SW480 (cell line): ENCODE results near the gene TMEM61.
"Not testable (repeated sequence)": the region's sequence is repeated elsewhere in the genome, so short reads cannot be mapped to it uniquely, and the experiment has no call there.

ENCODE experiments used
- DNase-seq: peaks from one replicate; pipeline ENCODE4 v3.0.0-alpha.2; 2016; ENCODE audit warnings: low spot score

The TMEM61 gene

DNA sequence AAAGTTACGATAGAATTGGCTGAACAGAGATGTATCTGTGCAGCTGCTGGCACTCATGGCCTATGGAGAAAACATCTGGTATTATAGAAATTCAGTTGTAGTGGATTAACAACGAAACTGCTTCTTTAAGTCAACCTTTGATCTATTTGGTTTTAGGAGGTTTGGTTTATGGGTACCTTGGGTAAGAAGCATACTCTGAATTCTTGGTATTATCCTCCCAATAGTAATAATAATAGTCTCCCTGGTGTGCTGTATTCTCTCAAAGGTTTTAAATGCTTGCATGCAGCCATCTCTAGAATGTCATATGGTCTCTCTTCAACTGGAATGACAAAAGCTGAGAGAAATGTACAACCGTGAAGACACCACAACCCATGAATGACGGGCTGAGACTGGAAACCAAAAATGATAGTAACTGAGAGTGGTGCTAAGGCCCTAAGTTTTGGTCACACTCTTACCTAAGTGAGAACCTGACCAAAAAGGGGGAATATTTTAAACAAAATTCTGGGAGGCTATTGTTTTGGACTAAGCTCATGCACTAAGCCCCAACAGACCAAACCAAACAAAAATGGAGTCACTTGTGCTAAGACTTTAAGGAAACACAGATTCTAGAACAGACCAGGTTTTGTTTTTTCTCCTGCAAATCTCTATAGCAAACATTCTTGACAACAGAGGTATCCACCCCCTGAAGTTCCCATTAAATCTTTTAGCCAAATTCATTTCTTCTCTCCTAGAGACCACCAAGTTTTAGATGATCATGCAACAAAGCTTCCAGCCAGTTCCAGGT is 17.6 kb upstream of the TMEM61 start:
- no peak for DNase-seq

DNA sequence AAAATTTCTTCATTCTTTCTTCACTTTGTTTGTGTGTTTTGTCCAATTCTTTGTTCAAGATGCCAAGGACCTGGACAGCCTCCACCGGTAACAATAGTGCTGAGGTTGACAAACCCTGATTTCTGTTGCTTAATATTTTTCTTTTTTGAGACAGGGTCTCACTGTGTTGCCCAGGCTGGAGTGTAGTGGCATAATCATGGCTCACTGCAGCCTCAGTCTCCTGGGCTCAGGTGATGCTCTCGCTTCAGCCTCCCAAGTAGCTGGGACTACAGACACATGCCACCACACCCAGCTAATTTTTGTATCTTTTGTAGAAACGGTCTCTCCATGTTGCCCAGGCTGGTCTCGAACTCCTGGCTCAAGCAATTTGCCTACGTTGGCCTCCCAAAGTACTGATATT is 16.6 kb upstream of the TMEM61 start:
- DNase-seq = not testable (repeated sequence)

DNA sequence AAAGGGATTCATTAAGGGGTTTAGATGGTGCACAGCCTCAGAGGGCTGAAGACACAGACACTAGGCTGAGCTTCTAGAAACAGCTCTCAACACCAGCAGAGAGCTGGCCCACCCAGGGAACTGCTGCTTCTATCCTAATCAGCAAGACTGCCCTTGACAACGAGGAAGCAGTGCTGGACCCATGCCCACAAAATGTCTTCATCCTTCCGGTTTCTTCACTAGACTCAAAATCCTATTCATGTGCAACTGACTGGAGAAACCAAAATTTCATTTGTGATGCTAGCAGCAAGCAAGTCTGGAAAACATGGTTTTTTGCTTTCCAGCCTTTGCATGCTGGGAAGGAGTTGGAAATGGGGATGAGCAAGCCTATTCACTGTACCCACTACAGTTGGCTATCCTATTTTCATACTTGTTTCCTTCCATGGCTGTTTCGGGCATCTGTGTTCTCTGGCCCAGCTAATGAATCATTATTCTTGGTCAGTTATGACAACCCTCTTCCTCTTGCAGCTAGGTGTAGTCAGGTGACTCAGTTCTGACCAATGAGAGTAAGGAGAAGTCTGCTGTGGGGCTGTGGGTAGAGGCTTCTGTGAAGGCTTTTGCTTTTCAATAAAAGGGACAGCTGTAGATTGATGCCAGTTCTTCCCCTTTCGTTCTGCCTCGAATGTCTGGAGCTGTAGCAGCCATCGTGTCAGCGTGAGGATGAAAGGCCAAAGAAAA is 14.6 kb upstream of the TMEM61 start:
- peak; percentile 58 for DNase-seq

DNA sequence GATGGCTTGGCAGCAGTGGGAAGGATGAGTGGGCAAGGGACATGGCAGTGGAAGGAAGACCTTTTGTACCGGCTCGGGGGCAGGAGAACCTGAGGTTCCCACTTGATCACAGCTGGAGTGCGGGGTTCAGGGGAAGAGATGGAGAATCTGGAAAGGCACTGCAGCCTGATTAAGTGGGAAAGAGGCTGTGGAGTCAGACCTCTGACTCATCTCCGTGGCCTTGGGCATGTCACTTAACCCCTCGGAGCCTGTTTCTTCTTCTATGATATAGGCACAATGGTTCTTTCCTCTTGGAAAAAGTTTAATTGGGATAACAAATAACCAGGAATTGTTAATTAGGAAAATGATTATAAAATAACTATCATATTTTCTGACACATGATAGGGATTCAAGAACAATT is 13.1 kb upstream of the TMEM61 start:
- no peak for DNase-seq

DNA sequence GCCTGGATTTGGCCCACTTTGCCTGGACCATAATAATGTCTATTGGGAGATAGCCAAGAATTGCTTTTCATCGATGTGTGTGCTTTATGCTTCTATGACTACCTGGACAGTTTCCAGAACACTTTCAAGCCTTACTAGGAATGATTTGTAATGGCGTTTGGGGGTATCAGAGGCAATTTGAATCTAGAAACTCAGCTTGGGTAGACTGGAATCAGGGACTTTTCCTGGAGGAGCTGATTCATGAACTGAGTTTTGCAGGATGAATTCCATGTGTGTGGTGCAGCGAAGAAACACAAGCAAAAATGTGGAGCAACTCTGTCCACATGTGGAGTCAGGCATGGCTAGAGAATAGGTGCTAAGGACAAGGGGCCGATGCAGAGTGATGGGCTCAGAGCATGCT is 11.9 kb upstream of the TMEM61 start:
- no peak for DNase-seq

DNA sequence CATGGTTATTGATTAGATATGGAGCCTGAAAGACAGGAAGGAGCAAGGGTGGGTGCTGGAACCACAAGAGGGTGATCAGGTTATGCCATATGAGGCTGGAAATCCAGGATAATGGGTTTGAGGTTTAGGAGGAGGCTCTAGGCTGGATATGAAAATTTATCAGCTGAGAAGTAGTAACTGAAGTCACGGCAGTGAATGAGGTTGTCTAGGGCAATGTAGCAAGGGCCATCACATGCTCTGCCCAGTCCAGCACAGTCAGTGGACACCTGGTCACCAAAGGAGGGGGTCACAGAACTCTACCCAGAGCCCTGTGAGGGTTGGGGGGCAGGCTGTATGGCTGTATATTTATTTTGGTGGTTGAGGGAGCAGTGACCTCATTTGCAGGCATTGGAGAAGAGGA is 10.5 kb upstream of the TMEM61 start:
- DNase-seq = no peak

DNA sequence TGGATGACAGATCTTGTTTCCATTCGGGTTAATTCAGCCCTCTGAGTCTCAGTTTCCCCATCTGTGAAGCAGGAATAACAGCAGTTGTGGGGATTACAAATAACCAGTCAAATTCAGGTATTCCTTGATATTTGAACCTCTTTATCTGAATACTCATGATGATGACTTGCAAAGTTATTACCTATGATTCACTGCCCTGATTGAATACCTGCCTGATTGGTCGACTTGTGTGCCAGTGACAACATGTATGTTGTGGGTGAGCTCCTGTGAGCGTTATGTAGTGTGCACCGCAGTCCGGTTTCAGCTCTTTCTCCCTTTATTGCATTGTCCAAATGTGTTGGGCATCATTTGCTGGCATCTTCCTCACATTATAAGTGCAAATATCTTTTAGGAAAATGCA is 9.5 kb upstream of the TMEM61 start:
- no peak for DNase-seq

DNA sequence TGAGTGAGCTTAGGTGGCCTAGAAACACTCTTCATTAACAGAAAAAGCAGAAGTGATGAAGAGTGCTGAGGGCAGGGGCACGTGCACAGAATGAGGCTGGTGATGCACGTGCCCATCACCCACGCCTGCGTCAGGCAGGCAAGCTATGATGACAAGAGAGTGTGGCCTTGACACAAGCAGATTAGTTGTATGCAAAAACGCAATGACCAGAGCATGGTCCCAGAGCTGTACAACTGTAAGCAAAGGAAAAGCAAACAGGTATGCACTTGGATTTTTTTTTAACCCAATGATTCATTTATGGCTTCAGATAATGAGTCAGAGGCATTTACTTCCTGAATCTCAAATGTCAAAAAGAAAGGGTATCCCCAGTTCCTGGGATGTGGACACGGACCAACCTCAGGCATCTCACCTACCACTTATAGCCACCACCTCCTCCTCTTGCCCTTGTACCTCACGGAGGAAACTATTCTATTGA is 9.1 kb upstream of the TMEM61 start:
- peak; percentile 93 for DNase-seq

DNA sequence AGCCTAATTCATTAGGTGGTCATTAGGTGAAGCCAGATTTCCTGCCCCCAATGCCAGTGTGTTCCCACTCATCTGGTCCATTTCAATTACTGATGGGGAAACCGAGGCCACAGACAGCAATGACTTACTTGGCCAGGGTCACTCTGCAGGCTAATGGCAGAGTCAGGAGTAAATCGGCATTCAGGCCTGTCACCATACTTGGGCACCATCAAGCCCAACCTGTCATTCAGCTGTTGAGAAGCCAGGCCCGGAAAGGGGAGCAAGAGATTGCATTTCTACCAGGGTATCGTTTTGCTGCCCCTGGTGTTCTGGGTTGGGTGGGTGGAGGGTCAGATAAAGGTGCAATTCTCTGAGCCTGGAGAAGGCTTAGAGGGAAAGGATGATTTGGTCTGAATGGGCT is 8.0 kb upstream of the TMEM61 start:
- no peak for DNase-seq

DNA sequence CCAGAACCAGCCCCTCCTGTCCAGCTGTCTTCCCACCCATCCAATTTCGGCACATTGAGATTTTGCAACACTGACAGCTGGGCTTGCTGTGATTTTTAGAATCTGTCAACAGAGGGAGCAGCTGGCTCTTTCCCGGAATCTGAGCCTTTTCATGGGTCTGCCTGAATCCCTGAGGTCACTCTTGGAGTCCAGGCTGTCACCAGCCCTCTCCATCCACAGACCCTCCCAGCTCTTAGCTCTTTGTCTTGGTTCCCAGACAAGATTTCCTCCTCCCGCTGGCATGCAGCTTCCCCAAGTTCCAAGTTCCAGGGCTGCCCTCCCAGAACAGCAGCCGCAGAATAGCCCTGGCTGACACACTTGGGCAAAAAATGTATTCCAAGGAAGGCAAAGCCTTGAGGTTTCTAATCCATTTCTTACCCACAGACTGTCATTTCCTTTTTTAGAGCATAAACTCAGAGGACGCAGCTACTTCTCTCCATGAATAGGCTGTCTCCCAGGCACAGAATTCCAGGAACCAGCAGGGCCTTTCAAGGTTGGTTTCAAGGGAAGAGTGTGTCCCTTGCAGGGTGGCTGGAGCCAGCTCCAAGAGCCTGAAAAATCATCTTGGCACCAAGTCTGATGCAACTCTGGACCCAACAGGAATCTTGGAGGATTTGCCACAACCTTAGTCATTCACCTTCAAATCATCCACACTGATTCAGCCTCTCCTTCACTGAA is 7.1 kb upstream of the TMEM61 start:
- peak; percentile 43 for DNase-seq

DNA sequence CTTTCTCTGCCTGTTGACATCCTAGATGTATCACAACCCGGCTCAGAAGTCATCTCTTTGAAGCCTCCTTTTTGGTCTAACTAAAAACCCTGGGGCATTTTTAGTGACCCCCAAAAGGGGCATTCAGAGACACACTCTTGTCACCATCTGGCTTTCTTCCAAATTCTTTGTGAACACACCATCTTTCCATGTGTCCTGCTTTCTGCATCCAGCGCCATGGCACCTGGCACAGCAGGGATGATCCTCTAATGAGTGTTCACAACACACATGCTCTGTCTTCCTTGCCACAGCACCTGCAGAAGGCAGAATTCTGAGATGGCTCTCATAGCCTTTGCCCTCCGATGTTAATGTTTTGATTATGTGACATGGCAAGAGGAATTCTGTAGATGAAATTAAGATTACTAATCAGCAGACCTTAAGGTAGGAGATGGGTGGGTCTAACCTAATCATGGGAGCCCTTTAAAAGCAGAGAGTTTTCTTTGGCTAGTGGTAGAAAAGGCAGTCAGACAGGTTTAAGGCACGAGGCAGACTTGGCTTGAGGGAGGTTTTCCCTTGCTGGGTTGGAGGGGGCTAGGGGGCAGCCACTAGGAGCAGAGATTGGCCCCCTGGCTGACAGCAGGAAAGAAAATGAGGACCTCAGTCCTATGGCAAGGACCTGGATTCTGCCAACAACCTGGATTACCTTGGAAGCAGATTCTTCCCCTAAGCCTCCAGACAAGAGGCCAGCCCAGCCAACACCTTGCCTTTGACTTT is 4.9 kb upstream of the TMEM61 start:
- no peak for DNase-seq

DNA sequence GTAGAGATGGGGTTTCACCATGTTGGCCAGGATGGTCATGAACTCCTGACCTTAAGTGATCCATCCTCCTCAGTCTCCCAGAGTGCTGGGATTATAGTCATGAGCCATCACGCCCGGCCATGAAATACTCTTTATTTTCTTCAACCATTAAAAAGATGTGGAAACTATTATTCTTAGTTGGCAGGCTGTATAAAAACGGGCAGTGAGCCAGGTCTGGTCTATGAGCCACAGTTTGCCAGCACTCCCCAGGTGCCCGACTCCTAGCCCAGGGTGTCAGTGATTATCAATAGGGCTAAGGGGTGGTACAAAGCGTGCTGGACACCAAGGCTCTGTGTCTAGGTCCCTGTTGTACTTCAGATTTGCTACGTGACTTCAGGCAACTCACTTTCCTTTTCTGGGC is 3.7 kb upstream of the TMEM61 start:
- no peak for DNase-seq

DNA sequence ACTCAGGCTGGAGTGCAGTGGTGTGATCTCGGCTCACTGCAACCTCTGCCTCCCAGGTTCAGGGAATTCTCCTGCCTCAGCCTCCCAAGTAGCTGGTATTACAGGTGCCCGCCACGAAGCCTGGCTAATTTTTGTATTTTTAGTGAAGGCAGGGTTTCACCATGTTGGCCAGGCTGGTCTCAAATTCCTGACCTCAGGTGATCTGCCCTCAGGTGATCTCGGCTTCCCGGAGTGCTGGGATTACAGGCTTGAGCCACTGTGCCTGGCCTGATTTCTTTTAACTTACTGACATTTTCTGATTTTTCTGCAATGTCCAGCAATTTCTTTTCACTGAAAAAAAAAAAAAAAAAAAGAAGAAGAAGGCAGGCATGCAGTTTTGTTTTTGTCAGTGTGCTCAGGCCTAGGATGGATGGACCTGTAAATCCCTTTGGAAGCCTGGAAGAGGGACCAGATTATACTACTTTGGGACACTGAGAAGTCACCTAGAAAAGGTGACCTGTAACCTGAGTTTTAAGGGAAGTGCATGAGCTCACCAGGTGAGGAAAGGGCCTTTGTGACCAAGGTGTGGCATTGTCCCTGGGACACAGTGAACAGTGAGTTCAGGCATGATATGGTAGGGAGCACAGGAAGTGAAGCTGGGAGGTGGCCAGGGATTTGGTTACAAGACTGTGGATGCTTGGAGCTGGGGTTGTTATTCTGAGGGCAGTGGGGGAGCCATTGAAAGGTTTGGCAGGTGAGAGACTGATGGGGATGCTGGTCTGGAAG is 2.7 kb upstream of the TMEM61 start:
- DNase-seq = no peak

DNA sequence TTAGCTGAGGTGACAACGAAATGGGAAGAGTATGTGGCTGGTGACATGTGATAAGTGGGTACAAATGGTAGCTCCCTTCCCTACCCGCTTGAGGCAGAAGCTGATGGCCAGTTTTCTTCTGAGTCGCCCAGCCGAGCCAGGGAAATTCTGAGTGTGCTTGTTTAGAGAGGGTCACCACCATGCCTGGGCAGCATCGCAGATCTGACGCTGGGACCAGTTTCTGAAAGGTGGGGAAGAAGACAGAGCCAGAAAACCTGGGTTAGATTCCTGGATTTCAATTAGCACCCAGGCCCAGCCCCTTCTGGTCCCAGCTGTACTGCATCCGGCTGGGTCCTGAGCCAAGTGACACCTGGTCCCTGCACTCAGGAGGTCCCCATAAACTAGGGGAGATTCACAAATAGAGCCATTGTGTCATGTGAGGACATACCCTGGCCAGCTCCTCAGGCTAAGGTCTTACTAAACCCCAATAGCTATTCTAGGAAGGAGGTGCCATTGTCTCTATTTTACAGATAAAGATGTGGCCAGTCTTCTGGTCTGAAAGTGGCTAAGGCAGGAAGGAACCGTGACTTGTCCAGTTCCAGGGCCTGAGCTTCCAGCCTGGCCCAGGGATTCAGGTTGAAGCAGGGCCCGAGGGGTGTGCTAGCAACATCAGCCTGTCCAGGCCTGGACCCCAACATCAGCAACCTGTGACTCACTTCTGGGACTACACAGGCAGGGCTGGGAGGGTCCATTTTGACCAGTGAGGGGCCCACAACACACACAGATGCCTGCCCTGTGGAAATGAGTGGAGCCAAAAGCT is 1.7 kb upstream of the TMEM61 start:
- DNase-seq = no peak

DNA sequence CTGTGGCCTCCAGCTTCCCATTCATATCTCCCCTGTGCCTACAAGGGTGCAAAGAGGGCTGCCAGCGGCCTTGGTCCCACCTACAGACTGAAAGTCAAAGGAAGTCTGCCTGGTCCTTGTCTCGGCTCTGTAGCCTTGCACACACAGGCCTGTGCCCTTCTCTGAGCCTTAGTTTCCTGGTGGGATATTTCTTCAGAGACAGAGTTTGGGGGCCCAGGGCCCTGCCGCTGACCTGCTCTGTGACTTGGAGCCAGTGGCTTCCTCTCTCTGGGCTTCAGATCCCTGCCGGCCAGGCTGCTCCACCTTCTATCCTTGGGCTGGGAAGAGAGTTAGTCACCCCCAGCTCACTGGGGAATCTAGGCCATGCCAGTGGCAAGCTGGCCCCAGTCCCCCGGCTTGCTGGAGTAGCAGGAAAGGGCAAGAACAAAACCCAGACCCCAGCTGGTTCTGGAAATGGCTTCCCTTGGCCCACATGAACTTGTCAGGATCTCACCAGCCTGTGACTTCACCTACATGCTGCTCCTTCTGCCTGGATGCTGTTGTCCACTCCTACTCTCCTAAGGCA is 1.0 kb upstream of the TMEM61 start:
- DNase-seq = no peak

DNA sequence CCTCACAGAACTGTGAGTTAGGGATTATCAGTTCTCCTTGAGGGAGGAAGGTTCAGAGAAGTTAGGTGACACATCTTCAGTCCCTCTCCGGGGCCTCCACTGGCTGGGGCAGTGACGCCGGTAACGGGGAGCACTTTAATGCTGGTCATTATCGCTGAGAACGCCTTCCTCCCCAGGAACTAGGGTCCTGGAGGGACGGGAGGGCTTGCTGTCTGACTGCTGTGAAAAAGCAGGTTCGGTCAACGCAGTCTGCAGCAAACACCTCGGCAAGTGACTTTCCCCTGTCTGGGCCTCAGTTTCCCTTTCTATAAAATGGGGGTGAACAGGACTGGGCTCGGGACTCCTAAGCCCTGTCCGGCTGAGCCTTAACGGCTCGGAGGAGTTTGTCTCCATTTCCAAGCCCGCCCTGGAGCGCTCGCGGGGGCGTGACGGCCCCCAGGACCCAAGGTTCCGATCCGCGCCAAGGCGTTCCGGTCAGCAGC is 341 bp upstream of the TMEM61 start:
- DNase-seq = no peak

DNA sequence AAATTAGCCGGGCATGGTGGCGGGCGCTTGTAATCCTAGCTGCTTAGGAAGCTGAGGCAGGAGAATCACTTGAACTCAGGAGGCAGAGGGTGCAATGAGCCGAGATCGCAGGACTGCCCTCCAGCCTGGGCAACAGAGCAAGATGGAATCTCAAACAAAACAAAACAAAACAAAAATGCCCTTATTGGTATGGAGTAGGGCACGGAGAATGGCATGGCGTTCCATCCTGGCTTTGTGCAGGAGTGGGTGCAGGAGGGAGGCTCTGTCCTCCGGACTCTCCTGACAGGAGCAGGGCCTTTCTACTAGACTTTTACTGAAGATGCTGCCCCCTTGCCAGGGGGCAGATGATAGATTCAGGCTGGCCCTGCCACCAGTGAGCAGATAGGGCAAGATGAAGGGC is 1.0 kb downstream of the TMEM61 start:
- no peak for DNase-seq

DNA sequence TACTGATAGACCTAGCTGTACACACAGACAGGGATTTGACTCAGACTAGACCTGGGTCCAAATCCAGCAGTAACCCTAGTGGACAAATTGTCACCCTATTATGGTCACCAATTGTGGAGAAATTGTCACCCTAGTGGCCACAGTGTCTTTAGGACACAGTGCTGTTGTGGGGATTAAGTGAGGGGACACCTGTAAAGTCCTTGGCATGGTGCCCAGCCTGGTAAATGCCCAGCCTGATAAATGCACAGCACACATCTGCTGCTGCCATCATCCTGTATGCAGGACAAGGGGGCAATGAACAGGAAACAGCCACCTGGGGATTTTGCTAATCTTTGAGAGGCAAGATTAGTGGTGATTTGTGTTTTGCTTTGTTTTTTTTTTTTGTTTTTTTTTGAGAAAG is 2.3 kb downstream of the TMEM61 start:
- DNase-seq = peak; percentile 18

DNA sequence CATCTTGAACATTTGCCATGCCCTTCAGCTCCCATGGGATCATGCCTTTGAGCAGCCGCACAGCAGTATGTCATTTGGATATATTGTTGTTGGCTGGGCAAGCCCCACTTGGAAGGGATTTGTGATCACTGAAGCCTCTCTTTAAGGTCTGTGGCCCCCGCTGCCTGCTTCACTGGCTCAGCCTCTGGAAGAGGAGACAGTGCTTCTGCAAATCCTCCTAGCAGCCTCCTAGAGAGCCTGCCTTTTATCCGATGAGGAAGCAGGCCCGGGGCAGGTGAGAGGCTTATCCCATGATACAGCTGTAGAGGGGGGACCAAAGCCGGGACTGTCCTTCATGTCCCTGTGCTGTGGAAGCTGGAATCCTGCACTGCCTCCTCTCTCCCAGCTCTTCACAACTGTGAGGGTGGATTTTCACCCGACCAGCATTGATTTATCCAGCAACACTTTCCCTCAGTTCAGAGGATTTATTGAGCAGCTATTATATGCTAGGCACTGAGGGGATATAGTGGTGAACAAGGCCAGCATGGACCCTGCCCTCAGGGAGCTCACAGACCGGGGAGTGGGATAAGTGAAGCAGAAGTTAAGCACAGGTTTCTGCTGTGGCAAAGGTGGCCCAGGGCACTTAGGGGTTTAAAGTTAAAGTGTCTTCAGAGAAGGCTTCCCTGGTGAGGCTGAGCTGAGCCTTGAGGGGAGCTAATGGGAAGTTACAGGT is 3.9 kb downstream of the TMEM61 start:
- no peak for DNase-seq
